Keratinocyte (primary cell): Measurements from ENCODE around the gene KRTAP4-11. TPM values are rescaled to one million over a fixed set of nuclear protein-coding genes. Genes with fewer than 3 reads are reported as not detected.
"Not testable (repeated sequence)": the region's sequence is repeated elsewhere in the genome, so short reads cannot be mapped to it uniquely, and the experiment has no call there.

Experiments used
- DNase-seq: peaks from one replicate; pipeline ENCODE4 v3.0.0-alpha.2; 2011; ENCODE audit warnings: low read depth, missing footprints, low spot score
- FAIRE-seq: peaks from 2 replicates; lab custom pipeline; 2011; peaks lifted over from hg19 to GRCh38; lab: Jason Lieb, UNC
- H2AFZ ChIP-seq: 2 replicates; pipeline ENCODE4 v1.6.0; 2012; ENCODE audit warnings: low read length, control low read depth, inconsistent platforms; ENCODE audit not compliant: control insufficient read depth
- H3K27ac ChIP-seq: 2 replicates; pipeline ENCODE4 v1.5.1; 2011; ENCODE audit warnings: low read length; ENCODE audit not compliant: control insufficient read depth, insufficient read depth
- H3K27me3 ChIP-seq: 3 replicates; pipeline ENCODE4 v1.6.0; 2011; ENCODE audit warnings: low read length; ENCODE audit not compliant: control insufficient read depth, insufficient read depth; ENCODE audit errors: extremely low read depth
- H3K36me3 ChIP-seq, 2 experiments: 2 replicates in 1 of 2; 3 replicates in 1 of 2; pipeline ENCODE4 v1.5.1; 2011; ENCODE audit warnings: low read length in 2 of 2, mild to moderate bottlenecking in 1 of 2; ENCODE audit not compliant: control insufficient read depth in 2 of 2, insufficient read depth in 2 of 2; ENCODE audit errors: extremely low read depth in 1 of 2
- H3K4me1 ChIP-seq: 3 replicates; pipeline ENCODE4 v1.5.1; 2011; ENCODE audit warnings: low read length; ENCODE audit not compliant: control insufficient read depth, insufficient read depth; ENCODE audit errors: extremely low read depth
- H3K4me2 ChIP-seq: 3 replicates; pipeline ENCODE4 v1.6.0; 2011; ENCODE audit warnings: low read depth, low read length; ENCODE audit not compliant: control insufficient read depth, insufficient read depth; ENCODE audit errors: extremely low read depth
- H3K4me3 ChIP-seq, 3 experiments: fragments of 200-600 bp in 1 of 3; sonication (generic) in 1 of 3; 2 replicates in 2 of 3; 3 replicates in 1 of 3; pipeline ENCODE4 v1.5.1; 2011 to 2016; ENCODE audit warnings: low read length in 3 of 3, mild to moderate bottlenecking in 3 of 3, control low read depth in 2 of 3, inconsistent platforms in 1 of 3, low read depth in 1 of 3, mixed read lengths in 1 of 3, mixed run types in 1 of 3, moderate library complexity in 1 of 3; ENCODE audit not compliant: control insufficient read depth in 2 of 3, insufficient read depth in 2 of 3; ENCODE audit errors: extremely low read depth in 1 of 3
- H3K79me2 ChIP-seq: 2 replicates; pipeline ENCODE4 v1.6.0; 2012; ENCODE audit warnings: low read length; ENCODE audit not compliant: control insufficient read depth, insufficient read depth
- H3K9ac ChIP-seq: 3 replicates; pipeline ENCODE4 v1.6.0; 2011; ENCODE audit warnings: low read length; ENCODE audit not compliant: control insufficient read depth, insufficient read depth; ENCODE audit errors: extremely low read depth
- H3K9me1 ChIP-seq: 3 replicates; pipeline ENCODE4 v1.6.0; 2011; ENCODE audit warnings: low read length; ENCODE audit not compliant: control insufficient read depth, insufficient read depth; ENCODE audit errors: extremely low read depth
- H3K9me3 ChIP-seq: 2 replicates; pipeline ENCODE4 v1.5.1; 2012; ENCODE audit warnings: low read depth, low read length; ENCODE audit not compliant: control insufficient read depth
- H4K20me1 ChIP-seq: 3 replicates; pipeline ENCODE4 v1.6.0; 2011; ENCODE audit warnings: low read length; ENCODE audit not compliant: control insufficient read depth, insufficient read depth; ENCODE audit errors: extremely low read depth
- CTCF ChIP-seq, 3 experiments: IDR thresholded peaks in 1 of 3; conservative IDR thresholded peaks in 1 of 3; optimal IDR thresholded peaks in 1 of 3; 2 replicates in 2 of 3; 3 replicates in 1 of 3; pipeline versions ENCODE3 to v1.5.1; 2011; ENCODE audit warnings: low read length in 3 of 3, mild to moderate bottlenecking in 3 of 3, moderate library complexity in 2 of 3, control low read depth in 1 of 3, inconsistent platforms in 1 of 3; ENCODE audit not compliant: insufficient read depth in 2 of 3; ENCODE audit errors: extremely low read depth in 1 of 3
- EZH2 ChIP-seq: IDR thresholded peaks from one replicate; pipeline ENCODE4 v1.6.1; 2012; ENCODE audit warnings: inconsistent platforms, mild to moderate bottlenecking, low read length, moderate library complexity
- dilution Hi-C: fragments of 300-500 bp; cut with MboI; formaldehyde crosslinking; loops from one replicate; pipeline ENCODE4 v1.7.0; 2020; ENCODE audit warnings: low sequenced_read_pairs; ENCODE audit not compliant: extremely low pct_ligation_motif_present
- polyA plus RNA-seq, 5 experiments: library from polyadenylated mRNA; depleted of rRNA in 3 of 5; stranded (reverse) in 3 of 5; stranded (forward) in 1 of 5; unstranded in 1 of 5; fragments of >200 nt; gene quantifications; 1 replicate in 1 of 5; 2 replicates in 3 of 5; 3 replicates in 1 of 5; pipeline versions ENCODE4 v1.2.1 to v1.2.3, GENCODE V29; 2011 to 2012; ENCODE audit warnings: missing spikeins in 2 of 5, low read depth in 1 of 5, low replicate concordance in 1 of 5

The KRTAP4-11 gene
- polyA plus RNA-seq, 1 donor (not counting 4 experiments of a cell fraction or from before 2014, with no cell fraction given), result not detected

- Histone ChIP-seq H3K27me3 (no peaks in the 10 kb centered on the region), H3K4me2 (no peak overlapping the region), H3K79me2 (no peaks in the 10 kb centered on the region), H3K4me3 (no peak overlapping the region), H3K27ac (no peak overlapping the region), H3K9me3 (no peaks in the 10 kb centered on the region), H3K36me3 (no peaks in the 10 kb centered on the region), H3K9me1 (no peaks in the 10 kb centered on the region), H3K4me1 (peaks cover 5% of the 10 kb centered on the region), H3K9ac (no peak overlapping the region), H4K20me1 (no peaks in the 10 kb centered on the region), H2AFZ (no peak overlapping the region)
- dilution Hi-C loops, result no loop called here
- no peak for FAIRE-seq
- DNase-seq, result no peak
- TF ChIP-seq CTCF (optimal IDR thresholded peaks at IDR 0.05 in 1 of 3, IDR thresholded peaks at IDR 0.05 in 1 of 3, conservative IDR thresholded peaks at IDR 0.05 in 1 of 3; ENCODE audit: extremely low read depth in 1 of 3, insufficient read depth in 2 of 3, low read length in 3 of 3), result no peak
- TF ChIP-seq EZH2, result no peak
Observed at GRCh38 chr17:41111151-41111885, 6.9 kb downstream of the KRTAP4-11 start.

- H3K79me2 ChIP-seq, H4K20me1 ChIP-seq, H3K36me3 ChIP-seq, H3K27me3 ChIP-seq, H3K9me1 ChIP-seq, H2AFZ ChIP-seq, FAIRE-seq, H3K4me3 ChIP-seq, H3K27ac ChIP-seq, H3K4me2 ChIP-seq, H3K9ac ChIP-seq, DNase-seq, H3K9me3 ChIP-seq, dilution Hi-C loops: not testable (repeated sequence)
- peaks cover 10% of the 10 kb centered on the region for H3K4me1 ChIP-seq
Observed at GRCh38 chr17:41108728-41109386, 9.3 kb downstream of the KRTAP4-11 start.
